Panc1 (cell line): ENCODE results near the gene TBC1D23. TPM values are rescaled to one million over a fixed set of nuclear protein-coding genes. Genes with fewer than 3 reads are reported as not detected.

Experiments
- ATAC-seq: fragments of 200-7000 bp; cut with Tn5 transposase; 2 replicates; pipeline ENCODE4 v1.9.1; 2020; ENCODE audit warnings: mild to moderate bottlenecking, moderate library complexity
- BruUV-seq: library from RNA; stranded (reverse); fragments of 400-500 nt; replicated peaks from 2 replicates; lab custom pipeline; 2021; lab: Mats Ljungman, UMichigan
- CTCF ChIA-PET: fragments of 300-600 bp; sonication (Branson Sonifier 250); formaldehyde crosslinking; loops from one replicate; lab custom pipeline; 2022; ENCODE audit warnings: antibody characterized with exemption; lab: Charles Lee
- POLR2A ChIA-PET: fragments of 300-600 bp; sonication (Branson Sonifier 250); formaldehyde crosslinking; loops from one replicate; lab custom pipeline; 2022; ENCODE audit warnings: antibody characterized with exemption; lab: Charles Lee
- DNase-seq: peaks from one replicate; pipeline ENCODE4 v3.0.0-alpha.2; 2010; ENCODE audit warnings: low read depth, low spot score
- H3K27ac ChIP-seq: 2 replicates; pipeline ENCODE4 v1.5.1; 2011; ENCODE audit warnings: mild to moderate bottlenecking, low read length, inconsistent platforms
- H3K27me3 ChIP-seq: fragments of 200-500 bp; sonication (Bioruptor generic); 2 replicates; pipeline ENCODE4 v1.6.0; 2014; ENCODE audit warnings: low read length, inconsistent platforms; ENCODE audit not compliant: control insufficient read depth, insufficient read depth
- H3K36me3 ChIP-seq: fragments of 200-500 bp; sonication (Bioruptor generic); 2 replicates; pipeline ENCODE4 v1.5.1; 2014; ENCODE audit warnings: inconsistent platforms, mild to moderate bottlenecking, low read length, moderate library complexity; ENCODE audit not compliant: control insufficient read depth, insufficient read depth
- H3K4me1 ChIP-seq: 2 replicates; pipeline ENCODE4 v1.5.1; 2011; ENCODE audit warnings: inconsistent platforms, mild to moderate bottlenecking, low read length, moderate library complexity; ENCODE audit not compliant: control insufficient read depth, insufficient read depth
- H3K4me3 ChIP-seq, 2 experiments: 2 replicates each; pipeline ENCODE4 v1.5.1; 2011 to 2012; ENCODE audit warnings: low read depth in 2 of 2, low read length in 2 of 2, mild to moderate bottlenecking in 2 of 2, inconsistent platforms in 1 of 2, moderate library complexity in 1 of 2
- H3K9me3 ChIP-seq: fragments of 200-500 bp; sonication (Bioruptor generic); 2 replicates; pipeline ENCODE4 v1.5.1; 2014; ENCODE audit warnings: low read depth, mild to moderate bottlenecking, inconsistent platforms, low read length, moderate library complexity; ENCODE audit not compliant: control insufficient read depth, insufficient read depth
- POLR2AphosphoS5 ChIP-seq: IDR thresholded peaks from 2 replicates; pipeline ENCODE4 v1.6.1; 2012; ENCODE audit warnings: mild to moderate bottlenecking, low read depth, low read length, moderate library complexity
- REST ChIP-seq, 2 experiments: IDR thresholded peaks; 2 replicates each; pipeline ENCODE4 v1.6.1; 2011 to 2012; ENCODE audit warnings: low read depth in 2 of 2, control low read depth in 1 of 2, low read length in 1 of 2, mild to moderate bottlenecking in 1 of 2, moderate library complexity in 1 of 2; ENCODE audit not compliant: insufficient read depth in 1 of 2
- SIN3A ChIP-seq: IDR thresholded peaks from 2 replicates; pipeline ENCODE4 v1.6.1; 2012; ENCODE audit warnings: low read depth, mild to moderate bottlenecking, low read length, moderate library complexity, borderline replicate concordance; ENCODE audit not compliant: insufficient read depth
- TCF7L2 ChIP-seq: IDR thresholded peaks from 2 replicates; pipeline ENCODE4 v1.6.1; 2011; ENCODE audit warnings: mild to moderate bottlenecking, low read depth, low read length, inconsistent platforms
- in situ Hi-C: cut with HindIII; loops from 2 replicates; pipeline ENCODE4 v1.10.0; 2016; ENCODE audit warnings: low sequenced_read_pairs, low pct_unique_long_range_greater_than_20kb
- intact Hi-C: fragments of 100-400 bp; cut with micrococcal nuclease; formaldehyde crosslinking; loops from one replicate; pipeline ENCODE4 v1.10.0; 2022; ENCODE audit not compliant: unreplicated experiment
- total RNA-seq: library from RNA; stranded (reverse); gene quantifications from one replicate; pipeline ENCODE4 v1.2.1, GENCODE V29; 2021; ENCODE audit not compliant: unreplicated experiment
- TF ChIP-seq, protein P1 (sequence below): fragments of 450-650 bp; IDR thresholded peaks from 2 replicates; pipeline ENCODE4 v1.5.1; 2017; ENCODE audit warnings: mild to moderate bottlenecking

Gene TBC1D23
- total RNA-seq, 1 experiment from 2014 or later = 39.4 TPM

GRCh38 chr3:100311011-100311410 lies 50.2 kb downstream of the TBC1D23 start:
- ATAC-seq (no peak), DNase-seq (no peak)
- no peak for TF ChIP-seq POLR2AphosphoS5
- no peak for TF ChIP-seq SIN3A
- TF ChIP-seq, protein P1, sequence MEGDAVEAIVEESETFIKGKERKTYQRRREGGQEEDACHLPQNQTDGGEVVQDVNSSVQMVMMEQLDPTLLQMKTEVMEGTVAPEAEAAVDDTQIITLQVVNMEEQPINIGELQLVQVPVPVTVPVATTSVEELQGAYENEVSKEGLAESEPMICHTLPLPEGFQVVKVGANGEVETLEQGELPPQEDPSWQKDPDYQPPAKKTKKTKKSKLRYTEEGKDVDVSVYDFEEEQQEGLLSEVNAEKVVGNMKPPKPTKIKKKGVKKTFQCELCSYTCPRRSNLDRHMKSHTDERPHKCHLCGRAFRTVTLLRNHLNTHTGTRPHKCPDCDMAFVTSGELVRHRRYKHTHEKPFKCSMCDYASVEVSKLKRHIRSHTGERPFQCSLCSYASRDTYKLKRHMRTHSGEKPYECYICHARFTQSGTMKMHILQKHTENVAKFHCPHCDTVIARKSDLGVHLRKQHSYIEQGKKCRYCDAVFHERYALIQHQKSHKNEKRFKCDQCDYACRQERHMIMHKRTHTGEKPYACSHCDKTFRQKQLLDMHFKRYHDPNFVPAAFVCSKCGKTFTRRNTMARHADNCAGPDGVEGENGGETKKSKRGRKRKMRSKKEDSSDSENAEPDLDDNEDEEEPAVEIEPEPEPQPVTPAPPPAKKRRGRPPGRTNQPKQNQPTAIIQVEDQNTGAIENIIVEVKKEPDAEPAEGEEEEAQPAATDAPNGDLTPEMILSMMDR = no peak
- no peak for TF ChIP-seq TCF7L2
- TF ChIP-seq REST (IDR thresholded peaks at IDR 0.05; ENCODE audit: insufficient read depth in 1 of 2, low read depth in 2 of 2, low read length in 1 of 2) = no peak
- peaks cover 7% of the 10 kb centered on the region; the same call in 1 of the 2 replicates for H3K36me3 ChIP-seq
- no peak overlapping the region for H3K27ac ChIP-seq
- H3K27me3 ChIP-seq = no peaks in the 10 kb centered on the region
- no TSS peak for BruUV-seq
- 0 out of 2 replicates have a peak, but pooled peaks cover 2% of the 10 kb centered on the region for H3K4me1 ChIP-seq
- H3K4me3 ChIP-seq = no peak overlapping the region
- no peaks in the 10 kb centered on the region for H3K9me3 ChIP-seq
- in situ Hi-C loops (no loop called here), intact Hi-C loops (no loop called here)
- ChIA-PET POLR2A (no interaction called here), CTCF (interaction anchor here (0.5 kb wide), 1 partner anchor 118 kb away, joined by 3 read pairs; no protein-coding TSS in a partner anchor)

GRCh38 chr3:100316641-100317069 lies 55.9 kb downstream of the TBC1D23 start:
- H3K27ac ChIP-seq = no peak overlapping the region

More at GRCh38 chr3:100316641-100317069, 55.9 kb downstream of the TBC1D23 start:
- ATAC-seq = peak; percentile 85
- BruUV-seq = no TSS peak
- Histone ChIP-seq H3K4me1 (no peaks in the 10 kb centered on the region), H3K4me3 (no peak overlapping the region), H3K27me3 (no peaks in the 10 kb centered on the region), H3K36me3 (no peaks in the 10 kb centered on the region), H3K9me3 (no peaks in the 10 kb centered on the region)
- CTCF ChIA-PET = interaction anchor here (0.6 to 1.0 kb wide), 3 partner anchors 17 to 421 kb away, joined by 3 read pairs; no protein-coding TSS in a partner anchor
- POLR2A ChIA-PET = no interaction called here
- peak; percentile 24 for DNase-seq
- TF ChIP-seq, protein P1 = peak; percentile 84
- no peak for TF ChIP-seq POLR2AphosphoS5
- intact Hi-C loops (loop anchor here (2.0 kb wide), 1 partner anchor 274 kb away; no protein-coding TSS in a partner anchor), in situ Hi-C loops (no loop called here)
